Neutrophil (primary cell): ENCODE measurements around the gene RELT.

Experiments used
- H3K27ac ChIP-seq: fragments of 200-600 bp; sonication (generic); 2 replicates; pipeline ENCODE4 v1.5.1; 2016; ENCODE audit warnings: mild to moderate bottlenecking, moderate library complexity
- H3K27me3 ChIP-seq: fragments of 200-600 bp; sonication (generic); 2 replicates; pipeline ENCODE4 v1.6.0; 2016; ENCODE audit warnings: mild to moderate bottlenecking
- H3K36me3 ChIP-seq: fragments of 200-600 bp; sonication (generic); 2 replicates; pipeline ENCODE4 v1.5.1; 2017
- H3K4me1 ChIP-seq, 2 experiments: fragments of 200-600 bp in 1 of 2; sonication (generic) in 1 of 2; 1 replicate in 1 of 2; 2 replicates in 1 of 2; pipeline versions ENCODE4 v1.5.1 to v1.6.1; 2013 to 2016; ENCODE audit warnings: low read depth in 1 of 2, low read length in 1 of 2, mild to moderate bottlenecking in 1 of 2, moderate library complexity in 1 of 2; ENCODE audit not compliant: control insufficient read depth in 1 of 2, insufficient read depth in 1 of 2
- H3K4me3 ChIP-seq, 2 experiments: fragments of 200-600 bp in 1 of 2; sonication (generic) in 1 of 2; 1 replicate in 1 of 2; 2 replicates in 1 of 2; pipeline ENCODE4 v1.5.1; 2013 to 2016; ENCODE audit warnings: low read depth in 1 of 2, low read length in 1 of 2, mild to moderate bottlenecking in 1 of 2, moderate library complexity in 1 of 2
- H3K9me3 ChIP-seq: fragments of 200-600 bp; sonication (generic); 2 replicates; pipeline ENCODE4 v1.5.1; 2016
- TF ChIP-seq, protein P1 (sequence below): fragments of 200-600 bp; sonication (generic); IDR thresholded peaks from 2 replicates; pipeline ENCODE4 v1.5.1; 2016; ENCODE audit warnings: antibody characterized with exemption

Gene RELT

DNA sequence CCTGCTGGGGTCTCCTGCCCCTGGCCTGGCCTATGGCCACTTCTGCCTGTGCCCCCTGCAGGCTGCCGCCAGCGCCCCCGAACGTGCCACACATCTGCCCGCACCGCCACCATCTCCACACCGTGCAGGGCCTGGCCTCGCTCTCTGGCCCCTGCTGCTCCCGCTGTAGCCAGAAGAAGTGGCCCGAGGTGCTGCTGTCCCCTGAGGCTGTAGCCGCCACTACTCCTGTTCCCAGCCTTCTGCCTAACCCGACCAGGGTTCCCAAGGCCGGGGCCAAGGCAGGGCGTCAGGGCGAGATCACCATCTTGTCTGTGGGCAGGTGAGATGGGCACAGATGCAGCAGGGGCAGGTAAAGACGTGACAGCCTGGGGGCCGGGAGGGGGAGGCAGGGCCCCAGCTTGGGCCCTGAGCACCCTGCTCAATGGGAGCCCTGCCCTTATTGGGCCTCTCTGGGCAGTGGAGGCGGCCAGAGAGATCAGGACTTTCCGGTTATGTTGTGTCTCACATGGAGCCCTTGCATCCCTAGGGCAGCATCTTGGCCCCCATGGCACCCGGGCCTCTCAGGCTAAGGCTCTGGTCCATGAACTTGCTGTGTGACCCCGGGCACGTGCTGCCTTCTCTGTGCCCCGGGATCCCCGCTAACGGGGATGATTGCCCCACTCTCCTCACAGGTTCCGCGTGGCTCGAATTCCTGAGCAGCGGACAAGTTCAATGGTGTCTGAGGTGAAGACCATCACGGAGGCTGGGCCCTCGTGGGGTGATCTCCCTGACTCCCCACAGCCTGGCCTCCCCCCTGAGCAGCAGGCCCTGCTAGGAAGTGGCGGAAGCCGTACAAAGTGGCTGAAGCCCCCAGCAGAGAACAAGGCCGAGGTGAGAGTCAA is 18.5 kb downstream of the RELT start:
- TF ChIP-seq, protein P1, sequence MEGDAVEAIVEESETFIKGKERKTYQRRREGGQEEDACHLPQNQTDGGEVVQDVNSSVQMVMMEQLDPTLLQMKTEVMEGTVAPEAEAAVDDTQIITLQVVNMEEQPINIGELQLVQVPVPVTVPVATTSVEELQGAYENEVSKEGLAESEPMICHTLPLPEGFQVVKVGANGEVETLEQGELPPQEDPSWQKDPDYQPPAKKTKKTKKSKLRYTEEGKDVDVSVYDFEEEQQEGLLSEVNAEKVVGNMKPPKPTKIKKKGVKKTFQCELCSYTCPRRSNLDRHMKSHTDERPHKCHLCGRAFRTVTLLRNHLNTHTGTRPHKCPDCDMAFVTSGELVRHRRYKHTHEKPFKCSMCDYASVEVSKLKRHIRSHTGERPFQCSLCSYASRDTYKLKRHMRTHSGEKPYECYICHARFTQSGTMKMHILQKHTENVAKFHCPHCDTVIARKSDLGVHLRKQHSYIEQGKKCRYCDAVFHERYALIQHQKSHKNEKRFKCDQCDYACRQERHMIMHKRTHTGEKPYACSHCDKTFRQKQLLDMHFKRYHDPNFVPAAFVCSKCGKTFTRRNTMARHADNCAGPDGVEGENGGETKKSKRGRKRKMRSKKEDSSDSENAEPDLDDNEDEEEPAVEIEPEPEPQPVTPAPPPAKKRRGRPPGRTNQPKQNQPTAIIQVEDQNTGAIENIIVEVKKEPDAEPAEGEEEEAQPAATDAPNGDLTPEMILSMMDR: no peak
- peaks cover 99% of the 10 kb centered on the region for H3K36me3 ChIP-seq
- no peak overlapping the region for H3K4me3 ChIP-seq
- H3K27me3 ChIP-seq: no peaks in the 10 kb centered on the region
- peaks cover 25 to 26% of the 10 kb centered on the region in 2 experiments for H3K4me1 ChIP-seq
- H3K9me3 ChIP-seq: no peaks in the 10 kb centered on the region
- H3K27ac ChIP-seq: peak overlapping the region; percentile 99

DNA sequence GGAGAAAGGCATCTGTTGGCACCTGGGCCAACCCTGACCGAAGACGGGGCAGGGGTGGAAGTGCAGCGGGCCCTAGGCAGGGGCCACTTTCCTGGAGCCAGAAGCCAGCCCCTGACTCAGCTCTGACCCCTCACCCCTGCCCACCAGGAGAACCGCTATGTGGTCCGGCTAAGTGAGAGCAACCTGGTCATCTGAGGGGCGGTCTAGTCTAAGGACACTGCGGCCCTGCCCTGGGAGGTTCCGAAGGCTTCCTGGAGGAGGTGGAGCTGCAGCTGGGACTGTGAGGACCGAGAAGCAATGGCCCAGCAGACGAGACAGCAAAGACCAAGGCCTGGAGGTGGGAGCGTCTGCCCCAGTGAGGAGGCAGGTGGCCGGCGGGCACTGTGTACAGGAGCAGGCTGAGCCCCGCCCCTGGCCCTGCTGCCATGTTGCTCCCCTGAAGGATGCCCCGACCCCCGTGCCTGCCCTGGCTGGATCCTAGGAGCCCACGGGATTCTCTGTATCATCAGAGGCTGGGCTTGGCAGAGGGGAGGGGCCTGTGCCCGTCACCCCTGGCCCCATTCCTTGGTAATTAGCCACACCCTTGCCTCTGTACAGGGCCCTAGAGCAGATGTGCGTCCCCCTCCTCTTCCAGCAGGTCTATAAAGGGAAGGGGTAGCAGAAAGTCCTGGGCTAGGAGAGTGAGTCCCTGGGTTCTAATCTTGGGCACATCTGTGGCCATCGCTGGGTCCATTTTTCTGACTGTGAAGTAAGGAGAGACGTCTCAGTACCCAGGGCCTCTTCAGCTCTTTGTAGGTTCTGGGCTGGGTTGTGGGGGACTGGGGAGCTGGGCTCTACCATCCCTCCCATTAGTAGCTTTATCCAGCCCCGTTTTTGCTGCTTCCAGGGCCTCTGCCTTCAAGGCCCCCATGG is 19.4 kb downstream of the RELT start:
- Histone ChIP-seq H3K4me1 (peaks cover 16 to 17% of the 10 kb centered on the region in 2 experiments), H3K27ac (peak overlapping the region; percentile 99), H3K27me3 (no peaks in the 10 kb centered on the region), H3K9me3 (no peaks in the 10 kb centered on the region), H3K4me3 (no peak overlapping the region), H3K36me3 (peaks cover 100% of the 10 kb centered on the region)
- TF ChIP-seq, protein P1: no peak

DNA sequence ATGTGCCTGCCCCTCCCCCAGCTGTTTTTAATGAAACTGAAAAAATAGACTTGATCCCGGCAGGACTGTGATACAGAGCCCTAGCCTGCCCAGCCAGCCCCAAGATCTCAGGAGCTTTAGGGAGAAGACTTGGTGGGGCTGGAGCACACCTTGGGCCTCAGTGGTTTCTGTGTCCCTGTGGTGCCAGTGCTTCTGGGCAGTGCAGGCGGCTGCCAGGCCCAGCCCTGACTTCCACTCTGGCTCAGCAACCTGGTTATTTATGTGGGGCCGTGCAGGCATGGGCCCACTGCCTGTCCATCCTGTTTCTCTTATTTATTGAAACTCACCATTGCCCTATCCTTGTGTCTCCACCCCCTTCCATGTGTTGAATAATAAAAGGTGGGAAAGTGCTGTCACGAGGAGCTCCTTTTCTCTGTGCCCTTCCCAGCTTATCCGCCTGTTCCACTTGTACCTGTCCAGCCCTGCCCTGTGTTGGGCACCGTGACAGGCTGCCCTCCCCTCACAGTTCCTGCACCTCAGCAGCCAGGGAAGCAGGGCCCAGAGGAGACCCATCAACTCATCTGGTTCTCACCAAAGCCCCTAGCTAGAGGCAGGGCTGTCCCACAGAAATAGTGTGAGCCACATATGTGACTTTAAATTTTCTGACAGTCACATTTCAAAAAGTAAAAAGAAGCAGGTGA is 20.2 kb downstream of the RELT start:
- no peaks in the 10 kb centered on the region for H3K9me3 ChIP-seq
- TF ChIP-seq, protein P1: no peak
- peaks cover 96% of the 10 kb centered on the region for H3K36me3 ChIP-seq
- H3K4me3 ChIP-seq: no peak overlapping the region
- H3K27me3 ChIP-seq: no peaks in the 10 kb centered on the region
- peaks cover 11 to 14% of the 10 kb centered on the region in 2 experiments for H3K4me1 ChIP-seq
- peak overlapping the region; percentile 12 for H3K27ac ChIP-seq

DNA sequence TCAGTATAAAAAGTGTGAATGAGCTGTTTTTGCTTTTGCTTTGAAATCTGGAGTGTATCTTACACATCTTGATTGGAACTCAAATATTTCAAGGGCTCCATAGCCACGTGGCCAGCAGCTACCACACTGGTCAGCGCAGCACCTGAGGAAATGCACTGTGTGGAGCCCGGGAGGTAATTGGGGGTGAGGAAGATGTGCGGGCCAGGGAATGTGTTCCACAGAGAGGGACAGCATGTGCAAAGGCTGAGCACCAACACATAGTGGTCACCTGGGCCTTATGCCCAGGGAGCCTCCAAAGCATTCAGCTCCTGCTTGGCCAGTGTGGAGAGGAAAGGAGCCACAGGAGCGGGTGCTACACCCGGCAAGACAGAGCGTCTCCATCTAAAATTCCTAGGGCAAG is 20.8 kb downstream of the RELT start:
- H3K4me3 ChIP-seq: no peak overlapping the region
- TF ChIP-seq, protein P1: no peak
- H3K9me3 ChIP-seq: no peaks in the 10 kb centered on the region
- H3K27me3 ChIP-seq: no peaks in the 10 kb centered on the region
- H3K36me3 ChIP-seq: peaks cover 96% of the 10 kb centered on the region
- peaks cover 11 to 14% of the 10 kb centered on the region in 2 experiments for H3K4me1 ChIP-seq
- peak overlapping the region; percentile 12 for H3K27ac ChIP-seq

DNA sequence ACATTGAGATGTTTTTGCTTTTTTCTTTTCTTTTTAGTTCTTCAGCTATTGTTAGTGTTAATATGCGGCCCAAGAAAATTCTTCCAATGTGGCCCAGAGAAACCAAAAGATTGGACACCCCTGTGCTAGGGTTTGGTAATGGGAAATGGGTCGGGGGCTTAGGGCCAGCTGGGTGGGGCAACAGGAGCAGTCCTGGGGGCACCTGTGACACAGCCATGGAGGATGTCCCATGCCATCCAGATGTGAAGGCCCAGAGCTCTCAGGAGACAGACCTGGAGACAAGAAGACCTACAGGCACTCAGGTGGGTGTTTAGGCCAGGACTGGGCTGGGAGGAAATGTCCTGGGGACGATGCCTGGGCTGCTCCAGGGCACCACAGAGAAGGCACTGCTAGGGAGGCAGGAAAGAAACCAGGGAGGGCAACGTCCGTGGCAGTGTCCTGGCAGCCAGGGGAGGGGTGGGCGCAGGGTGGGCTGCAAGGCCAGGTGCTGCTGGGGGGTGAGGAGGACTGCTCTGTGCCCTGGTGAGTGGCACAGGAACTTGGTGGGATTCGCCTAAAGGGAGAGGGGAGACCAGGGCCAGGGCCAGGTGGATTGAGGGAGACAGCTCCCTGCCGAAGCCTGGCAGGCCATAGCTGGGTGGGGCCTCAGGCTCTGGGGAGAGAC is 21.4 kb downstream of the RELT start:
- H3K9me3 ChIP-seq: no peaks in the 10 kb centered on the region
- H3K27me3 ChIP-seq: no peaks in the 10 kb centered on the region
- peaks cover 96% of the 10 kb centered on the region for H3K36me3 ChIP-seq
- no peak overlapping the region for H3K4me3 ChIP-seq
- peak overlapping the region; percentile 63 for H3K27ac ChIP-seq
- TF ChIP-seq, protein P1: no peak
- peaks cover 10 to 11% of the 10 kb centered on the region in 2 experiments for H3K4me1 ChIP-seq
